22Rv1 (cell line): ENCODE data around the gene CDCP1.

Experiments used
- H3K27ac ChIP-seq: fragments of 450-650 bp; 2 replicates; pipeline ENCODE4 v1.5.1; 2017
- CTCF ChIP-seq: fragments of 450-650 bp; IDR thresholded peaks from 2 replicates; pipeline ENCODE4 v1.5.1; 2017; ENCODE audit warnings: mild to moderate bottlenecking
- ZFX ChIP-seq: fragments of 450-650 bp; IDR thresholded peaks from 2 replicates; pipeline ENCODE4 v1.6.1; 2017; ENCODE audit warnings: antibody characterized with exemption, borderline replicate concordance

The CDCP1 gene

DNA sequence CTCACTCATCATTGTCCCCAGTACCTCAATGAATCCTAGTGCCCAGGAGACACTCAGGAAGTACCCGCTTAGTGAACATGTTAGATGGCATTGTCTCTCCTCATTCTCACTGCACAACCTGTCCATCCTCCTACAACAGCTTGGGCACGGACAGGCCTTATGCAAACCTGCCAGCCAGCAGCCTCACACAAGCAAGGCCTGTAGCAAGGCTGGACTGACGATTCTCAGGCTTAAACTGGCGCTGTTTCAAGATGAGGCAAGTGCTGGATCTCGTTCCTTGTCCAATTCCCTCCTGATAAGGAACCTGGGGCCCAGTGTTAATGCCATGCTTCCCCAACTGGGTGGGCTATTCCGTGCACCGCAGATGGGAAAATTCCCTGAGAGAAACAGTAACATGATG lies 59.0 kb downstream of the CDCP1 start:
- TF ChIP-seq CTCF (no peak), ZFX (no peak)
- H3K27ac ChIP-seq, result no peak overlapping the region

DNA sequence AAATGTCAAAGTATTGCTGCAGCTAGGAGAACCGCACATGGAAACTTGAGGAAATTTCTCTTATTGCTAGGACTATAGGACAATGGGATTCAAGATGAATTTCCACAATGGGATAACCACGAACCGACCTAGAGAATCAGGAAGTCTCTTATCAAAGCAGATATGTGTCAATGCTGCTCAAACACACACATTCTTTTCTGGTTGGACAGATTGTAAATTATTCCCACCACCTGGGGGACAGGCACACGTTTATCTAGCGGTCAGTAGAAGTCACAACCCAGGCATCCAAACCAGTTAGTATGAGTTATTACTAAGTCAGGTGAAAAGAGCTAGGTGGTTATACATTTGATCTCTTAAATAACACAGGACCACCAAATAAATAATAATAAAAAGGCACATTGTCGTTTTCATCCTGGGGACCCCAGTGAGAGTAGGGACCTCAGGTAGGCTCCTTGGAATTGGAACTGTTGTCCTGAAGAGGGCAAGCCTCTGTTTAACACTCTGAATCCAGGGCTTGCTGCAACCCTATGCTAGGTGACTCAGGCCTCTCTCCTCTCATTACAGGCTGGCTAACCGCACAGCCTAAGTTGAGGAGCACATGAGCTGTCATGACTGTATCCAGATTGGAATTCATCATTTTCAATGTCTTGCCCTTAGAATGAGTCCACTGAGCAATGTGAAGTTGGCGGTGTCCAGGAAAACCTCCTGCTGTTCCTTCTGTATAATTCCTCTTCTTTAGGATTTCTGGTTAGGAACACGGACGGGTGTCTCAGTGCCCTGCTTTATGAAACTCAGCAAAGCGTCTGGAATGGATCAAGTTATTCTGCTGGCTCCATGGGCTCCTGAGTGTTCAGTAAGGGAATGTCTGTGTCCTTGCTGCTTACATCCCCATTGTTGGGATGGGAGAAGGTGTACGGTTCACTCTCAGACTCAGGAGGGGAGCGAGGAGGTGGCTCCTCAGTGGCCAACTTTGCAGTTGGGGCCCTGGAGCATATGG lies 61.1 kb downstream of the CDCP1 start:
- no peak overlapping the region for H3K27ac ChIP-seq

GRCh38 chr3:45084361-45084760 lies 61.8 kb downstream of the CDCP1 start:
- TF ChIP-seq ZFX (no peak), CTCF (no peak)
- no peak overlapping the region for H3K27ac ChIP-seq

More for the DNA sequence above, 61.1 kb downstream of the CDCP1 start:
- TF ChIP-seq CTCF, result no peak
- TF ChIP-seq ZFX, result no peak

- no peak overlapping the region for H3K27ac ChIP-seq
Measured at GRCh38 chr3:45083023-45083422, 63.2 kb downstream of the CDCP1 start.

GRCh38 chr3:45082142-45082538 lies 64.0 kb downstream of the CDCP1 start:
- H3K27ac ChIP-seq, result no peak overlapping the region
- TF ChIP-seq CTCF (no peak), ZFX (no peak)

More at GRCh38 chr3:45083023-45083422, 63.2 kb downstream of the CDCP1 start:
- TF ChIP-seq ZFX, result no peak
- TF ChIP-seq CTCF, result no peak

- TF ChIP-seq CTCF (no peak), ZFX (no peak)
- no peak overlapping the region for H3K27ac ChIP-seq
Measured at GRCh38 chr3:45081506-45082141, 64.6 kb downstream of the CDCP1 start.

GRCh38 chr3:45080824-45081223 lies 65.4 kb downstream of the CDCP1 start:
- no peak overlapping the region for H3K27ac ChIP-seq
- TF ChIP-seq CTCF (no peak), ZFX (no peak)
